Common myeloid progenitor, CD34-positive (primary cell): Measurements from ENCODE around the gene CD99L2.
A peak's percentile ranks its signal among the peaks of the same experiment; 100 is the strongest.
"Not testable (repeated sequence)": the region's sequence is repeated elsewhere in the genome, so short reads cannot be mapped to it uniquely, and the experiment has no call there.

ENCODE experiments used
- CTCF ChIA-PET: fragments of 350-600 bp; sonication (Branson Sonifier 250); formaldehyde crosslinking; loops from one replicate; lab custom pipeline; 2021; ENCODE audit warnings: antibody characterized with exemption; lab: Charles Lee
- POLR2A ChIA-PET: fragments of 350-600 bp; sonication (Branson Sonifier 250); formaldehyde crosslinking; loops from one replicate; lab custom pipeline; 2021; ENCODE audit warnings: antibody characterized with exemption; lab: Charles Lee
- DNase-seq, 3 donors: peaks; one replicate each; pipeline versions ENCODE4 v3.0.0 to v3.0.0-alpha.2; 2013
- H3K27ac ChIP-seq, 2 experiments: 1 replicate in 1 of 2; 2 replicates in 1 of 2; pipeline ENCODE4 v1.7.0; 2013; ENCODE audit warnings: inconsistent platforms in 2 of 2, low read length in 2 of 2, mild to moderate bottlenecking in 2 of 2, low read depth in 1 of 2, moderate library complexity in 1 of 2; ENCODE audit not compliant: severe bottlenecking in 2 of 2, insufficient read depth in 1 of 2, poor library complexity in 1 of 2
- H3K27me3 ChIP-seq, 5 experiments: replicated peaks in 2 of 5; 1 replicate in 3 of 5; 2 replicates in 2 of 5; pipeline versions ENCODE4 v1.6.1 to v1.7.0; 2013; ENCODE audit warnings: low read length in 4 of 5, mild to moderate bottlenecking in 2 of 5, moderate library complexity in 2 of 5, inconsistent platforms in 1 of 5; ENCODE audit not compliant: insufficient read depth in 5 of 5, control insufficient read depth in 4 of 5
- H3K36me3 ChIP-seq, 4 experiments: 1 replicate in 2 of 4; 2 replicates in 2 of 4; pipeline versions ENCODE4 v1.6.1 to v1.7.0; 2013; ENCODE audit warnings: low read length in 3 of 4, control low read depth in 1 of 4, mild to moderate bottlenecking in 1 of 4; ENCODE audit not compliant: control insufficient read depth in 4 of 4, insufficient read depth in 4 of 4
- H3K4me1 ChIP-seq, 4 experiments: 1 replicate in 3 of 4; 2 replicates in 1 of 4; pipeline versions ENCODE4 v1.6.1 to v1.7.1; 2013; ENCODE audit warnings: low read length in 3 of 4, mild to moderate bottlenecking in 3 of 4, control low read depth in 1 of 4, inconsistent platforms in 1 of 4, moderate library complexity in 1 of 4; ENCODE audit not compliant: control insufficient read depth in 4 of 4, insufficient read depth in 4 of 4; ENCODE audit errors: control extremely low read depth in 1 of 4
- H3K4me3 ChIP-seq, 7 experiments: 1 replicate in 4 of 7; 2 replicates in 3 of 7; pipeline versions ENCODE4 v1.5.1 to v1.7.0; 2013; ENCODE audit warnings: mild to moderate bottlenecking in 7 of 7, low read length in 6 of 7, moderate library complexity in 6 of 7, inconsistent platforms in 2 of 7, low read depth in 2 of 7, control low read depth in 1 of 7; ENCODE audit not compliant: insufficient read depth in 4 of 7, control insufficient read depth in 1 of 7; ENCODE audit errors: extremely low read depth in 1 of 7
- H3K9me3 ChIP-seq, 5 experiments: 1 replicate in 4 of 5; 2 replicates in 1 of 5; pipeline versions ENCODE4 v1.6.1 to v1.7.1; 2013; ENCODE audit warnings: low read length in 4 of 5, mild to moderate bottlenecking in 2 of 5, inconsistent platforms in 1 of 5, low read depth in 1 of 5, moderate library complexity in 1 of 5; ENCODE audit not compliant: control insufficient read depth in 4 of 5, insufficient read depth in 2 of 5; ENCODE audit errors: control extremely low read depth in 1 of 5
- WGBS: methylation state at CpG from one replicate; pipeline ENCODE4 v1.1.5; 2013; ENCODE audit not compliant: insufficient coverage; 5-methylcytosine and 5-hydroxymethylcytosine counted together

Gene CD99L2

GRCh38 chrX:150880808-150881165, 17.7 kb downstream of the CD99L2 start:
- no peaks in the 10 kb centered on the region for H3K27me3 ChIP-seq
- H3K27ac ChIP-seq, result no peak overlapping the region
- no peak overlapping the region for H3K4me3 ChIP-seq
- ChIA-PET CTCF (no interaction called here), POLR2A (no interaction called here)
- no peak for DNase-seq
- H3K36me3 ChIP-seq, result no peaks in the 10 kb centered on the region
- 90% methylated on average over 2 of the region's 2 CpGs for WGBS
- H3K4me1 ChIP-seq, result no peaks in the 10 kb centered on the region
- H3K9me3 ChIP-seq, result peaks cover 0 to 2% (median 0%) of the 10 kb centered on the region in 5 experiments

- H3K9me3 ChIP-seq, result peaks cover 0 to 5% (median 0%) of the 10 kb centered on the region in 5 experiments
- 84% methylated on average over 3 of the region's 5 CpGs for WGBS
- CTCF ChIA-PET, result no interaction called here
- H3K27me3 ChIP-seq, result no peaks in the 10 kb centered on the region
- no peaks in the 10 kb centered on the region for H3K4me1 ChIP-seq
- no peaks in the 10 kb centered on the region for H3K36me3 ChIP-seq
- H3K4me3 ChIP-seq, result no peak overlapping the region
- DNase-seq, result peak in 1 of 3 donors; percentile 7
- POLR2A ChIA-PET, result interaction anchor here (0.7 kb wide), 1 partner anchor 90 kb away, joined by 7 read pairs; no protein-coding TSS in a partner anchor
- no peak overlapping the region for H3K27ac ChIP-seq
Measured at GRCh38 chrX:150879855-150880807, 18.3 kb downstream of the CD99L2 start.

GRCh38 chrX:150875621-150876020, 22.8 kb downstream of the CD99L2 start:
- POLR2A ChIA-PET, DNase-seq, H3K27ac ChIP-seq, CTCF ChIA-PET, H3K4me1 ChIP-seq, H3K4me3 ChIP-seq, H3K9me3 ChIP-seq, H3K36me3 ChIP-seq, H3K27me3 ChIP-seq: not testable (repeated sequence)
- 70% methylated on average over 2 of the region's 2 CpGs for WGBS

- Histone ChIP-seq H3K9me3 (peaks cover 0 to 5% (median 1%) of the 10 kb centered on the region in 5 experiments), H3K4me3 (no peak overlapping the region), H3K4me1 (no peaks in the 10 kb centered on the region), H3K27me3 (no peaks in the 10 kb centered on the region), H3K27ac (no peak overlapping the region), H3K36me3 (no peaks in the 10 kb centered on the region)
- DNase-seq, result no peak
- WGBS, result 74% methylated on average over 5 of the region's 5 CpGs
- ChIA-PET CTCF (no interaction called here), POLR2A (no interaction called here)
Measured at GRCh38 chrX:150874448-150874847, 24.0 kb downstream of the CD99L2 start.

- Histone ChIP-seq H3K9me3 (peaks cover 0 to 5% (median 1%) of the 10 kb centered on the region in 5 experiments), H3K4me1 (no peaks in the 10 kb centered on the region), H3K36me3 (no peaks in the 10 kb centered on the region), H3K27ac (no peak overlapping the region), H3K27me3 (no peaks in the 10 kb centered on the region), H3K4me3 (no peak overlapping the region)
- ChIA-PET CTCF (no interaction called here), POLR2A (no interaction called here)
- 100% methylated on average over 1 of the region's 1 CpG for WGBS
- DNase-seq, result no peak
Measured at GRCh38 chrX:150873616-150874015, 24.9 kb downstream of the CD99L2 start.

- no peaks in the 10 kb centered on the region for H3K4me1 ChIP-seq
- no peak overlapping the region for H3K4me3 ChIP-seq
- no peak overlapping the region for H3K27ac ChIP-seq
- H3K9me3 ChIP-seq, result peaks cover 0 to 5% (median 1%) of the 10 kb centered on the region in 5 experiments
- WGBS, result 89% methylated on average over 8 of the region's 8 CpGs
- CTCF ChIA-PET, result no interaction called here
- no peaks in the 10 kb centered on the region for H3K36me3 ChIP-seq
- POLR2A ChIA-PET, result no interaction called here
- no peak for DNase-seq
- no peaks in the 10 kb centered on the region for H3K27me3 ChIP-seq
Measured at GRCh38 chrX:150872773-150873336, 25.6 kb downstream of the CD99L2 start.

GRCh38 chrX:150871341-150871811, 27.1 kb downstream of the CD99L2 start:
- Histone ChIP-seq H3K27me3 (no peaks in the 10 kb centered on the region), H3K27ac (no peak overlapping the region), H3K4me3 (no peak overlapping the region), H3K4me1 (no peaks in the 10 kb centered on the region), H3K36me3 (no peaks in the 10 kb centered on the region), H3K9me3 (peaks cover 0 to 5% (median 1%) of the 10 kb centered on the region in 5 experiments)
- WGBS, result 93% methylated on average over 3 of the region's 3 CpGs
- ChIA-PET CTCF (no interaction called here), POLR2A (interaction anchor here (0.7 kb wide), 1 partner anchor 9 kb away, joined by 4 read pairs; no protein-coding TSS in a partner anchor)
- DNase-seq, result no peak
